Aorta (tissue), 5 donors: ENCODE results near the gene TMPRSS6. TPM values are rescaled to one million over a fixed set of nuclear protein-coding genes. Genes with fewer than 3 reads are reported as not detected.

ENCODE experiments used
- ATAC-seq: fragments of 200-7000 bp; cut with Tn5 transposase; one replicate; pipeline ENCODE4 v1.9.1; 2022; ENCODE audit warnings: moderate library complexity; ENCODE audit not compliant: low FRiP score
- DNase-seq, 2 donors: peaks; one replicate each; pipeline ENCODE4 v3.0.0-alpha.2; 2020
- H3K27ac ChIP-seq, 2 donors: one replicate each; pipeline ENCODE4 v1.5.1; 2013; ENCODE audit warnings: low read length in 2 of 2, mild to moderate bottlenecking in 2 of 2, moderate library complexity in 2 of 2, control low read depth in 1 of 2, inconsistent platforms in 1 of 2, low read depth in 1 of 2
- H3K27me3 ChIP-seq, 2 donors: one replicate each; pipeline ENCODE4 v1.6.1; 2013; ENCODE audit warnings: control low read depth in 1 of 2, low read length in 1 of 2, mild to moderate bottlenecking in 1 of 2, moderate library complexity in 1 of 2; ENCODE audit not compliant: insufficient read depth in 2 of 2, control insufficient read depth in 1 of 2
- H3K36me3 ChIP-seq, 2 donors: one replicate each; pipeline ENCODE4 v1.6.1; 2013; ENCODE audit warnings: control low read depth in 1 of 2, low read length in 1 of 2, mild to moderate bottlenecking in 1 of 2; ENCODE audit not compliant: insufficient read depth in 2 of 2, control insufficient read depth in 1 of 2
- H3K4me1 ChIP-seq, 2 donors: one replicate each; pipeline ENCODE4 v1.6.1; 2013; ENCODE audit warnings: low read length in 2 of 2, control low read depth in 1 of 2, mild to moderate bottlenecking in 1 of 2, moderate library complexity in 1 of 2; ENCODE audit not compliant: insufficient read depth in 2 of 2, control insufficient read depth in 1 of 2
- H3K4me3 ChIP-seq, 2 donors: one replicate each; pipeline ENCODE4 v1.5.1; 2013; ENCODE audit warnings: low read length in 2 of 2, control low read depth in 1 of 2, mild to moderate bottlenecking in 1 of 2
- H3K9me3 ChIP-seq: one replicate; pipeline ENCODE4 v1.6.1; 2013; ENCODE audit warnings: mild to moderate bottlenecking, low read length; ENCODE audit not compliant: control insufficient read depth
- WGBS, 2 donors: extraction: QIAGEN DNeasy Blood & Tissue Kit; methylation state at CpG; one replicate each; pipeline ENCODE4 v1.1.7; 2013; 5-methylcytosine and 5-hydroxymethylcytosine counted together
- intact Hi-C, 2 donors: fragments of 100-400 bp; cut with DNase I; formaldehyde crosslinking; loops; one replicate each; pipeline versions ENCODE4 v1.14.2 to v1.15.0; 2022
- polyA plus RNA-seq, 2 donors: library from polyadenylated mRNA; stranded (reverse); fragments of 200-250 nt; gene quantifications; one replicate each; pipeline ENCODE4 v1.2.3, GENCODE V29; 2013
- total RNA-seq, 2 donors: library from RNA; stranded (reverse); fragmentation: NEBNext Ultra II Directional; extraction: Animal tissue kit (Norgen Biotek cat#: 25700); gene quantifications; one replicate each; pipeline ENCODE4 v1.2.1, GENCODE V29; 2021
- donor health status: healthy with polysubstance abuse.
- donor health status: Bipolar disorder and iron deficiency.
- donor health status: DM: no; HTN: no; CAD: no.
- donor health status: DM: no; HTN: no; CAD: no.
- donor health status: DM: yes; HTN: yes; CAD: no.

The TMPRSS6 gene
- total and polyA plus RNA-seq, 4 donors, result not detected

DNA sequence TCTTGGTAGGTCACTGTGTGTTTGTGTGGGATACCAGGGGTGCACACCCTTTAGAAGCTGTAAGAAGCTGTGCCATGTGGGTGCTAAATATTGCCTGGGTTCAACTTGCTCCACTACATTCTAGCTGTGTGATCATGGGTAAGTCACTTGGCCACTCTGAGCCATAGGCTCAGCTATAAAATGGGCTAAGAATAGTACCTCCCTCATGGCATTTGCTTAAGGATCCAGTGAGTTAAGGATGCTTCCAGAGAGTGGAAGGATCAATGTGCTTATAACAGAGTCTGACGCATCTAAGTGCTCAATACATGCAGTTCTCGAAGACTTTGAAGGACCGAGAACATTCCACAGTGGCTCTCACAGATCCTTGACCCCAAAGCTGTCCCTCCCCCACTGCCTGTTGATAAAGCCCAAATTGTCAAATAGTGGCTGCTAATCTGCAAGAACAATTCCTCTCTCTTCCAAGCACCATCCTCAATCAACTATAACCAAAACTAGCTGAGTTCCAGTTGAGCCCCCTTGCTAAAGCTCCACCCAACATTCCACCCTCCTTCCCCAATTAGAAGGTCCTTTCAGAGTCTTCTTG lies 13.2 kb upstream of the TMPRSS6 start:
- Histone ChIP-seq H3K27ac (no peak overlapping the region), H3K27me3 (no peaks in the 10 kb centered on the region), H3K4me1 (no peaks in the 10 kb centered on the region), H3K36me3 (no peaks in the 10 kb centered on the region), H3K9me3 (no peaks in the 10 kb centered on the region), H3K4me3 (no peak overlapping the region)
- ATAC-seq, result no peak
- no peak for DNase-seq
- intact Hi-C loops, result no loop called here
- WGBS, 2 donors, result 82 to 86% methylated on average over 3 of the region's 3 CpGs

DNA sequence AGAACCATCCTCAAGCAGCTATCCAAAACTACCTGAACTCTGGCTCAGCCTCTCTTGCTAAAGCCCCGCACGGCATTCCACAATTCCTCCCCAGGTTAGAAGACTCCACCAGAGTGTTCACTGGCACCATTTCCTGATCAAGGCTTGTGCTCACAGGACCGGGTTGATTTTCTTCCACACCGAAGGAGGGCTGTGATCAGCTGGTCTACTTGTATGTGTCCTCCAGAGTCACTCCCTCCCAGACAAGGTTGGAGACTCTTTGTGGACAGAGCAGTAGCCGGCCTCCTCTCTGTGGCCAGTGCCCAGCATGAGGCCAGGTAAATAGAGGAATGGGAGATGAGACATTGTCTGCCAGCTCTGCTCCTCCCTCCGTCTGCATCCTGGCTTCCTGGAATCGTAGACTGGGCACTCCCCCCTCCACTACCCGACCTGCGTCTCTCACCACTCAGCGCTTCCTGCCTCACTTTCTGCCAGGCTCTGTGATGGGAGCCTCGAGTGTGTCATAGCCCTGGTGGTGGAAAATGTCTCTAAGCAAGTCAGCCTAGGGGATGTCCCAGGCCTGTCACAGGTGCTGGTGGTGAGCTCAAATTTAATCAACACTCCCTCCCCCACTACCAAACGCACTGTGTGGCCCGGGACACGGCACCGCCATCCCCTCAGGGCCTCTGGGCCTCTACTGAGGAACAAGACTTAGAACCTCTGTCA lies 12.5 kb upstream of the TMPRSS6 start:
- Histone ChIP-seq H3K27me3 (no peaks in the 10 kb centered on the region), H3K9me3 (no peaks in the 10 kb centered on the region), H3K4me1 (no peaks in the 10 kb centered on the region), H3K4me3 (no peak overlapping the region), H3K27ac (no peak overlapping the region), H3K36me3 (no peaks in the 10 kb centered on the region)
- intact Hi-C loops, result no loop called here
- ATAC-seq, result peak; percentile 64
- whole genome bisulfite sequencing, 2 donors, result 33% methylated on average over 15 of the region's 15 CpGs
- DNase-seq, result peak in 1 of 2 donors; percentile 66

DNA sequence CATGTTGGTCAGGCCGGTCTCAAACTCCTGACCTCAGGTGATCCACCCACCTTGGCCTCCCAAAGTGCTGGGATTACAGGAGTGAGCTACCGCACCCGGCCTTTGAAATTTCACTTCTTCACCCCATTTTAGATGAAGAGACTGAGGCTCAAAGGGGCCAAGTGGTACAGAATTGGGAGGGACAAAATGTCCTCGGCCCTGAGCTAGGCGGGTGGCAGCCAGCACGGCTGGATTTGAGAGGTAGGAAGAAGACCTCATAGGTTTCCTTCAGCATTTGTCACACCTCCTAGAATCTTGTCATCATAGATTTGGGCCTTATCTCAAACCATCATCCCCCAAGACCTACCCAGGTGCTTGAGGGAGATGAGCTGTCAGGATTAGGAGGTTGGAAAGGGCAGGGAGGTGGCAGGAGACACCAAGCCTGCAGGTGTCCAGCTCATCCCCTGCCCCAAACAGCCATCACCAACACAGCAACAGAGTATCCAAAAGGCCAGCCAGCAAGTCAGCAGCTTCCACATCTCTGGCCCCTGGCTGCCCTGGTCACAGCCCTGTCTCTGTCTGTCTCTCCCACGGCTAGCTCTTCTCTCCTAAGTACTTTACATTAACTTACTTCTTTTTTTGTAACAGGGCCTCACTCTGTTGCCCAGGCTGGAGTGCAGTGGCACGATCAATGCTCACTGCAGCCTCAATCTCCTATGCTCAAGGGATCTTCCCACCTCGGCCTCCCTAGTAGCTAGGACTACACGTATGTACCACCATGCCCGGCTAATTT lies 11.2 kb upstream of the TMPRSS6 start:
- no peaks in the 10 kb centered on the region for H3K36me3 ChIP-seq
- H3K4me3 ChIP-seq, result no peak overlapping the region
- no peaks in the 10 kb centered on the region for H3K4me1 ChIP-seq
- no peaks in the 10 kb centered on the region for H3K27me3 ChIP-seq
- intact Hi-C loops, result no loop called here
- WGBS, 2 donors, result 88 to 90% methylated on average over 11 of the region's 11 CpGs
- no peaks in the 10 kb centered on the region for H3K9me3 ChIP-seq
- ATAC-seq, result no peak
- no peak for DNase-seq
- H3K27ac ChIP-seq, result no peak overlapping the region

DNA sequence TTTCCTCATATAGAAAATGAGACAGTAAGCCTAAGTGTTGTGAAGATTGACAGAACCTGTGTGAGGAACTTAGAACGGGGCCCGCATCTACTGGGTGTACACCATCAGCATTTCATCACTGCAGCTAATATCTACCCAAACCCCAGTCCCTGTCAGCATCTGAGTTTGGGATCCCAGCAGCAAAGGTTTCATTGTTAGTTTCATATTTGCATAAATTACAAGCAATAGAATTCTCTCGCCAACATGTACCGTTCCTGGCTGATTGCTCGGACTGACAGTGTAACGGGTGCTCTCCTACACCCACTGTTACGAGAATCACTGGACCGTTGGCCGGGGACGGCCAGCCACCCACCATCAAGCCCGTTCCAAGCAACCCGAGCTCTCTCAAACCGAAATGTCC lies 10.4 kb upstream of the TMPRSS6 start:
- Histone ChIP-seq H3K9me3 (no peaks in the 10 kb centered on the region), H3K27ac (no peak overlapping the region), H3K36me3 (no peaks in the 10 kb centered on the region), H3K4me1 (no peaks in the 10 kb centered on the region), H3K27me3 (no peaks in the 10 kb centered on the region), H3K4me3 (no peak overlapping the region)
- ATAC-seq, result no peak
- 88% methylated on average over 13 of the region's 13 CpGs for WGBS, 2 donors
- DNase-seq, result no peak
- intact Hi-C loops, result no loop called here

DNA sequence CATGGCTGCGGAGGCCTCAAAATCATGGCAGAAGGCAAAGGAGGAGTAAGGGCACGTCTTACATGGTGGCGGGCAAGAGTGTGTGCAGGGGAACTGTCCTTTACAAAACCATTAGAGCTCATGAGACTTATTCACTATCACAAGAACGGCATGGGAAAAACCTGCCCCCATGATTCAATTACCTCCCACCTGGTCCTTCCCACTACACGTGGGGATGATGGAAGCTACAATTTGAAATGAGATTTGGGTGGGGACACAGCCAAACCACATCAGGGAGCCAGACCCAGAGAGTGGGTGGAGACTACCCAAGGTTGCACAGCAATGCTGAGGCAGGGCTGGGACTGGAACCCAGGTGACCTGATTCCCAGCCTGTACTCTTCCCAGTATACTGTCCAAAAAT lies 8.6 kb upstream of the TMPRSS6 start:
- no peaks in the 10 kb centered on the region for H3K36me3 ChIP-seq
- no peaks in the 10 kb centered on the region for H3K27me3 ChIP-seq
- no peak overlapping the region for H3K27ac ChIP-seq
- intact Hi-C loops, result no loop called here
- no peaks in the 10 kb centered on the region for H3K4me1 ChIP-seq
- H3K4me3 ChIP-seq, result no peak overlapping the region
- ATAC-seq (no peak), DNase-seq (no peak)
- H3K9me3 ChIP-seq, result no peaks in the 10 kb centered on the region
- 82 to 86% methylated on average over 5 of the region's 5 CpGs for WGBS, 2 donors

DNA sequence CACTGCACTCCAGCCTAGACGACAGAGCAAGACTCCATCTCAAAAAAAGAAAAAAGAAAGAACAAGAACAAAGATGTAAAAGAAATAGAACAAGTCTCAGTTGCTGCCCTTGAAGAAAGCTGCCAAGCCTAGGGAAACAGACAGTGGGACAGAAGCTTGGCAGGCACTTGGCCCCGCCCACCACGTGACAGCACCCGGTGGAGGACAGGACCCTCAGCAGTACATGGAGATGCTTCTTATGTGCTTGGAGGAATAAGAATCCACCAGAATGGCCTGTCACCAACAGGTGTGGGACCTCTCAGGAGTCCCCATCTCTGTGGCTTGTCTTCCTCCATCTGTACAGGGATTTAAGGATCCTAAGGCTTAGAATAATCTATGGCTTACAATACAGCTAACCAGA lies 7.6 kb upstream of the TMPRSS6 start:
- H3K9me3 ChIP-seq, result no peaks in the 10 kb centered on the region
- no peaks in the 10 kb centered on the region for H3K27me3 ChIP-seq
- 22 to 31% methylated on average over 4 of the region's 4 CpGs for WGBS, 2 donors
- ATAC-seq (no peak), DNase-seq (no peak)
- H3K27ac ChIP-seq, result no peak overlapping the region
- intact Hi-C loops, result no loop called here
- no peaks in the 10 kb centered on the region for H3K4me1 ChIP-seq
- H3K4me3 ChIP-seq, result no peak overlapping the region
- no peaks in the 10 kb centered on the region for H3K36me3 ChIP-seq

DNA sequence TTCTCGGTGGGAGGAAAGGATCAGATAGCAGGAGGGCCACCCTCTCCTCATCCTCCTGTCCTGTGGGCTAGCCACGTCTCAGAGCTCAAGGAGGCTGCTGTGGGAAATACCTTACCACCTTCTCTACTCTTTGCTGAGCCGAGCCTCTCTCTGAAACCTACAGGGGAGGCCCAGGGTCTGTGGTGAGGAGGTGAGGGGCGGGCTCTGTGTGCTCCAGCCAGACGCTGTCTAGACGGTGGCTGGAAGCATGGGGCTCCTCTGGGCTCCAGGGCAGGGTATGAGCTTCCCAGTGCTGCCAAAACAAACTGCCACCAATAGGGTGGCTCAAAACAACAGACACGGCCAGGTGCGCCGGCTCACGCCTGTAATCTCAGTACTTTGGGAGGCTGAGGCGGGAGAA lies 5.5 kb upstream of the TMPRSS6 start:
- intact Hi-C loops, result no loop called here
- 31 to 42% methylated on average over 11 of the region's 11 CpGs for WGBS, 2 donors
- H3K9me3 ChIP-seq, result no peaks in the 10 kb centered on the region

DNA sequence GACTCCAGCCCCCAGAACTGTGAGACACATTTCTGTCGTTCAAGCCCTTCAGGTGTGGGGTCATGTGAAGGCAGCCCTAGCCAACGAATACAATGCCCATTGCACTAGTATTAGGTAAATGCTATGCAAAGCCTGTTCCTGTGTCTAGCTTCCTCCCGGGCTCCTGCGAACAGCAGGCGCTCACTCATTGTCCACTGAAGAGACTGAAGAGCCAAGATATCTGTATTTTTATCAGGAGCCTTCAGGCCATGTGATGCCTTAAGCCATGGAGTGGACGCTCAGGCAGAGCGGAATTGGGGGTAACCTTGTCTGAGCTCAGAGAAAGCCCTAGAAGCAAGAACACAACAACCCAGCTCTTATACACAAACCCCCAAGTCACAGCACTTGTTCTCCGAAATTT lies 4.2 kb upstream of the TMPRSS6 start:
- H3K27ac ChIP-seq, result no peak overlapping the region
- no peaks in the 10 kb centered on the region for H3K36me3 ChIP-seq
- H3K27me3 ChIP-seq, result no peaks in the 10 kb centered on the region
- H3K4me3 ChIP-seq, result no peak overlapping the region
- intact Hi-C loops, result no loop called here
- 73 to 83% methylated on average over 8 of the region's 8 CpGs for WGBS, 2 donors
- ATAC-seq, result no peak
- no peaks in the 10 kb centered on the region for H3K9me3 ChIP-seq
- H3K4me1 ChIP-seq, result no peaks in the 10 kb centered on the region
- DNase-seq, result no peak

More for the DNA sequence above, 5.5 kb upstream of the TMPRSS6 start:
- no peak overlapping the region for H3K27ac ChIP-seq
- DNase-seq (no peak), ATAC-seq (no peak)
- no peaks in the 10 kb centered on the region for H3K36me3 ChIP-seq
- H3K4me3 ChIP-seq, result no peak overlapping the region
- H3K27me3 ChIP-seq, result no peaks in the 10 kb centered on the region
- no peaks in the 10 kb centered on the region for H3K4me1 ChIP-seq
